Measurements from ENCODE around the gene AJM1.

DNA sequence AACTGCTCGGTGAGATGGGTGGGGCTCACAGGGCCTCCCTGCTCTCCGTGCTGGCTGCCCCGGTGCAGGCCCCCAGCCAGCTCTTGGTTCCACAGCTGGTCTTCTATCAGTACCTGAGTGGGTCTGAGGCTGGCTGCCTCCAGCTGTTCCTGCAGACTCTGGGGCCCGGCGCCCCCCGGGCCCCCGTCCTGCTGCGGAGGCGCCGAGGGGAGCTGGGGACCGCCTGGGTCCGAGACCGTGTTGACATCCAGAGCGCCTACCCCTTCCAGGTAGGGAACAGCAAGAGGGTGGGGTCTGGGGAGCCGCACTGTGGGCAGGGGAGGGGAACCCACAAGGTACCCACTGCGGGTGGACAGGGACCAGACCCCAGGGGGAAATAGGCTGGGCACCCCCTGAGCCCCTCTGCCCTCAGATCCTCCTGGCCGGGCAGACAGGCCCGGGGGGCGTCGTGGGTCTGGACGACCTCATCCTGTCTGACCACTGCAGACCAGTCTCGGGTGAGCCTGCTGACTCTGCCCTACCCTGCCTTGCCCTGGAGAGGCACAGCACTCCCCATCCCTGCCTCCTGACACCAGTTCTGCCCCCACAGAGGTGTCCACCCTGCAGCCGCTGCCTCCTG lies 12.7 kb downstream of the AJM1 start:
- TF ChIP-seq, protein P1, sequence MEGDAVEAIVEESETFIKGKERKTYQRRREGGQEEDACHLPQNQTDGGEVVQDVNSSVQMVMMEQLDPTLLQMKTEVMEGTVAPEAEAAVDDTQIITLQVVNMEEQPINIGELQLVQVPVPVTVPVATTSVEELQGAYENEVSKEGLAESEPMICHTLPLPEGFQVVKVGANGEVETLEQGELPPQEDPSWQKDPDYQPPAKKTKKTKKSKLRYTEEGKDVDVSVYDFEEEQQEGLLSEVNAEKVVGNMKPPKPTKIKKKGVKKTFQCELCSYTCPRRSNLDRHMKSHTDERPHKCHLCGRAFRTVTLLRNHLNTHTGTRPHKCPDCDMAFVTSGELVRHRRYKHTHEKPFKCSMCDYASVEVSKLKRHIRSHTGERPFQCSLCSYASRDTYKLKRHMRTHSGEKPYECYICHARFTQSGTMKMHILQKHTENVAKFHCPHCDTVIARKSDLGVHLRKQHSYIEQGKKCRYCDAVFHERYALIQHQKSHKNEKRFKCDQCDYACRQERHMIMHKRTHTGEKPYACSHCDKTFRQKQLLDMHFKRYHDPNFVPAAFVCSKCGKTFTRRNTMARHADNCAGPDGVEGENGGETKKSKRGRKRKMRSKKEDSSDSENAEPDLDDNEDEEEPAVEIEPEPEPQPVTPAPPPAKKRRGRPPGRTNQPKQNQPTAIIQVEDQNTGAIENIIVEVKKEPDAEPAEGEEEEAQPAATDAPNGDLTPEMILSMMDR (IDR thresholded peaks at IDR 0.05), result no peak
- TF ChIP-seq POLR2A (IDR thresholded peaks at IDR 0.05), result no peak
- TF ChIP-seq EP300 (IDR thresholded peaks at IDR 0.05), result no peak
